ENCODE results near the gene NTRK2. TPM values are rescaled to one million over a fixed set of nuclear protein-coding genes. Genes with fewer than 3 reads are reported as not detected.

The NTRK2 gene
- total RNA-seq, 1 donor = under 0.01 TPM

DNA sequence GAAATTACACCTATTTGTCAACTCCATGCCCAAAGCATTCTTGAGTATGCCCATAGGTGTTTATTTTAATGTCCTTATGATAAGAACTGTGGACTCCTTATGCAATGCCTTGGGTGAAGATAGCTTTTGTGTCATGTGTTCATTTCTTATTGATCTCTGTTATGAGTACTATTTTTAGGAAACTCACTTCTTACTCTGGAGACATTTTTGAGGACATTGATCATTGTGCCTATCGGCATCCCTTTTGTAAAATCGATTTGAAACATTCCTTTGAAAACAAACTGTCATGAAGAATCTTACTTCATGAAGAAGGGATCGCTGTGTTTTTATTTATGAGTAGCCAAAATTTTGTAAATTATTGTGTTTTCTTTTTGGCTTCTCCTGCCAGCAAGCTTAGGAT lies 257.3 kb downstream of the NTRK2 start:
- DNase-seq (ENCODE audit: low read depth in 2 of 3, low spot score in 2 of 3) = no peak

DNA sequence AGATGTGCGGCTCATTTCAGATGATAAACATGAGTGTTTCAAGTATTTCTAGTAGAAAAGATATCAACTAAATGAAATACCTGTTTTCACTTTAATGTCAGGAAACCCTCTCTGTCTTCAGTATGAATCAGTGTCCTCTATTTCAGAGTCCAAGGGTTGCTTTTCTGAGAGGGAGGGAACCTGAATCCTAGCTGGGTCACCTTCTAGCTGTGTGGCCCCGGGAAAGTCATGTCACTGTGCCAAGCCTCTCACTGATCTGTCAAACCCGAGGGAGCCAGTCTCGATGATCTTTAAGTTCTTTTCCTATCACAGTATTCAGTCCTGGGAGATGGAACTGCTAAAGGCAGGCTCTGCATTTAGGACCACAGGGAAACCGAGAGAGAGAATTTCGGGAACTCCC lies 258.9 kb downstream of the NTRK2 start:
- no peak for DNase-seq (ENCODE audit: low read depth in 2 of 3, low spot score in 2 of 3)

DNA sequence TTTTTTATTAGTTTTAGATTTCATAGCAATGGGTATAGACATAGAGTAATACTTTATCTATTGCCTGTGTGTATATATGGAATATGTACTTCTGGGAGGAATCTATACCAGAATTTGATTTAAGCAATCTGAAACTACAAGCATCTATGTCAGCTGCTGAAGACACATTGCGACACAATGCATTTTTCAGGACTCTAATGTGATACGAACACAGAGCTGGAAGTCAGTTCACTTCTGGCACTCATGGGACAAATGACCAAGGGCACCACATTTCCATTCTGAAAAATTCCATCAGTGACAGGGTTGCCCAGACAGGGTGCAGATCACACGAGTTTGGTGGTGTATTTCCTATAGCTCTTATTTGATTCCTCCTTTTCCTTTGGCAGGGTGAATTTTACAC lies 259.5 kb downstream of the NTRK2 start:
- DNase-seq (ENCODE audit: low read depth in 2 of 3, low spot score in 2 of 3) = no peak

DNA sequence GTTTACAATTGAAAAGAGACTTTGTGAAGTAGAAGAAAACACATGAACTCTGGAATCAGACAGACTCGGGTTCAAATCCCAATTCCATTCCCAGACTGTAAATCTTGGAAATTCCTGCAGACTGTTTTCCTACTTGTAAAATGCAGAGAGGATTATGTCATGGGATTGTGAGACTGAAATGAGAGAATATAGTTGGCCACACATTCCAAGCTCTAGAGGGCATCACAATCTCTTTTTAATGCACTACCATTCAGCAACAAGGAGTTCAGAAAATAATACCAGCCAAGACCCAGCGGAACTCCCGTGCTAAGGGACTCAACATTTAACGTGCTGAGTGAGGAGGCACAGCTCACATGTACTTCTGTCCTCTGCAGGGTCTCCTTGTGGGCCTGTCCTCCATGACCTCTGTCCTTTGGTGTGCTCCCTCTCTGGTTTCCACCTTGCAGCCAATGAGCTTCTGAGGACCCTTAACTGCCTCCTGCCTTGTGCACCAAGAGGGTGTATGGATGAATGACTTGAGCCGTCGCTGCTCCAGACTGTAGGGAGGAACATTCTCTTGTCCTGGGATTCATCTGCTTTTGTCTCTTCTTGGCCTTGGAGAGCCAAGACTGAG lies 263.5 kb downstream of the NTRK2 start:
- no peak for DNase-seq (ENCODE audit: low read depth in 2 of 3, low spot score in 2 of 3)

DNA sequence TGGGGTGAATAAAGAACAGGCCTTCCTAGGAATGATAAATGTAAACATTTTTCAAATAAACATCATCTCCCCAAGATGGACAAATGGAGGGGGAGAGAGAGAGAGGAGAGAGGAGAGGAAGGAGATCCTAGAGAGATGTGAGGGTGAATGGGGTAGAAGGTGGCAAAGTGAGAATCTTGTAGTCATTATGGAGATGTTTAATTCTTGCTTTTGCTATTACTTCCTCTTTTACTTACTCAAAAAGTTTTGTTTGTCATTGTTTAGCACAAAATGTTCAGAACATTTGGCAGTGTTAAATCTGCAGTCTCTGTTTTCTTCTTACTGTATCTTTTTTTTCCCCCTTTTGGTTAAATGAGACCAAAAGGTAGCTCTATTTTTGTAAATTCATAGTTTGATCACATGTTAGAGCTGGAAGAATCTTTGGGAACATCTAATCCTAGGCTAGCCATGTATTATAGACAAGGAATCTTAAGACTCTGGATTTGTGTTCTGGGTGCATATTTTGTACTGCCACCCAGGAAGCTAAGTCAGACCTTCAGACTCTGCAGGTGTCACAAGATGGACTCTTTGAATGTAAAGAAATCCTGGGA lies 266.1 kb downstream of the NTRK2 start:
- no peak for DNase-seq (ENCODE audit: low read depth in 2 of 3, low spot score in 2 of 3)

DNA sequence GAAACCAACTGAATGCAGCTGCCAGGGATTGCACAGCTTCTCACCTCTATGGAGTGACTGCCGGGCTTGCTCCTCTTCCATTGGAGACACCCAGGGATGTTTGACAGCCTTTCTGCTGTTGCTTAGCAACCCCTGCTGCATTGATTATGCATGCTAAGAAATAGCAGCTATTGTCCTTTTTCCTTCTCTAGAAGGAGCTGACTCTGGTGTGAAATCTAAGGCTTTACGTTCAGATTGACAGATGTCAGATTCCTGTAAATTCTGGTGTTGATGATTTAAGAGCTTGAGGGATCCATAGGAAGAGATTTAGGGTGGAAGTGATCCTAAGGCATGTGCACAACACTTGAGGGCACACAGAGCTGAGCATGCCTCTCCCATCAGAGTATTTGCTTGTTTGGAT lies 267.7 kb downstream of the NTRK2 start:
- DNase-seq (ENCODE audit: low read depth in 2 of 3, low spot score in 2 of 3) = no peak

DNA sequence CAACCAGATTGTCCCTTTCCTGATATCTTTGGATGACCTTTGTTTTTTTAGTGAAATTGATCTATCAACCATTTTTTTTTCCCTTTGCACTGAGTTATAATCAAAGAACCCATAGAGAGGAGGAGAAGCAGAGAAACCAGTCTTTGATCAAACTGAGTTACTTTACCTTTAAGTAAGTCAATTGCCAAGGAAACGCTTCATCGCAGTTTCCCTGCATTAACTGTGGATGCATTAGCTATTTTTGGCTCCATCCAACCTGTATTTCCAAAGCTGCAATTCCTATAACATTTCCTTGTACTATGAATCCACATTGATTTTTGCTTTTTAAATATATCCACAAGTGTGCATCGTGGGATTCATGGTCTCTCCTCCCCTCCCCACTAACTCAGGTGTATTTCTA lies 268.1 kb downstream of the NTRK2 start:
- no peak for DNase-seq (ENCODE audit: low read depth in 2 of 3, low spot score in 2 of 3)

DNA sequence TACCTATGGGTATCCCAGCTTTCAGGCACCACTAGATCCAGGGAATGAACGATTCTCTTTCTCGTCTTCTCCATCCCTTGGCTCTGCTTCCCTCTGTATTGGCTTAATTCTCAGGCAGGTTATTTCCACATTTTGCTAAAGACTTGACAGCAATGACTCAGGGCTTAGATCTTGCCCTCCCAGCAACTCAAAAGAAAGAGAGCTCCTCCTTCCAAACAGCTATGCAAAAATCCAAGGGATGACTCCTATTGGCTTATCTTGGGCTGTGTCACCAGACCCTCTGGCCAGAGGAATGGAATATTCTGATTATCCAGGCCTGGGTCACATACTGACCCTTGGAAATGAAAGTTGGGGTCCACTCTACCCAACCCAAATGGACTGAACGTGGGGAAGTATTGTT lies 270.2 kb downstream of the NTRK2 start:
- no peak for DNase-seq (ENCODE audit: low read depth in 2 of 3, low spot score in 2 of 3)

DNA sequence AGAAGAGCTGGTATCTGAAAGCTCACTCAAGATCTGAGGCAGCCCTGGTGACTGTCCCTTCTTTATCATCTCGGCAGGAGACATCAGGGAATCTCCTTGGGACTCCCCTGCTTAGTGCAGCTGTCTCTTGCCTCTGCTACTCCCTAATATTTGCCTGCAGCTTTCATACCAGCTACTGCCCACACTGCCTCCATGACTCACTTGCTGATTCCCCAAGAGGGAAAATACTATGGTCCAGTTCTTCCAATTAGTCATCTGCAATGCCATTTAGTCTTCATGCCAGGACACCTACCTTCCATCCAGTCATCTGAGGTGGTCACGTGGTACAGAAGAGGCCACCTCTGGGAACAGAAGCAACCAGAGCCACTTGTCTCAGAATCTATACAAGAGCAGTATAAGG lies 270.8 kb downstream of the NTRK2 start:
- no peak for DNase-seq (ENCODE audit: low read depth in 2 of 3, low spot score in 2 of 3)

DNA sequence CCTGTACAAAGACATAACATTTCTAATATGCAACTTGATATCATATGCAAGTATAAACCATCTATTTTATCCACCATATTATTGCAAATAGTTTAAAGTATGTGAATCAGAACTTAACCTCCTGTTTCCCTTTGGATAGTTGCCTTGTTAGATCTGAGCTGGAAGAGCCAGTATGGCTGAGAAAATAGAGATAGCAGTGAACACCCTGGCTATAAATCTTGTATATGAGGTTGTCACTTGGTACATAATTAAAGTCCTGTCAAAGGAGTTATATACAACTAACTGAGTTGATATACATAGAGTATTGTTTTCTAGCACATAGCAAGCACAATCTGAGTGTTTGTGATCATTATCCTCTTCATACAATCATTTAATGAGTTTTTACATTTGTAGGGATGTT lies 272.3 kb downstream of the NTRK2 start:
- DNase-seq (ENCODE audit: low read depth in 2 of 3, low spot score in 2 of 3) = no peak

DNA sequence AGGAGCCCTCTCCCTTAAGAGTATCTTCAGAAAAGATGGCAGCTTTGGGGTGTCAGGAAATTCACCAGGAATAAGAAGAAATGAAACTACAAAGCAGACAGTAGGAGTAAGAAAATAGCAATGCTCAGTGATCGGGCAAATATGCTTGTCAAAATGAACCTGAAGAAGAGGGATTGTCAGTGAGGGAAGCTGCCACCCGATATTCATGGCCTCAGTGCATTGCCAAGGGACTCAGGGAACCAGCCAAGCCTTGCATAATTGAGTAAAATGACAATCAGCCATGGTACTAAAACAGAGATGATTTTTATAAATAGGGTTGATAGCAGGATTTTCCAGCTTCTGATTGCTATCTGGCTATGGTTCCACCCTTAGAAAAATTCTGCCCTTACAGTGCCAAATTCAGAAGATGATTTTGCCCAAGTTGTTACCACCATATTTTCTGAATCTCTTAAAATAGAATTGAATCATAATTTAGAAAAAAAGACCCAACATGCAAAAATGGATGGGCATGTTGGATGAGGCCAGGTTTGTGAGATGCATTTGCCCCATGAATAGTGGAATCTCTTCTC lies 274.0 kb downstream of the NTRK2 start:
- no peak for DNase-seq (ENCODE audit: low read depth in 2 of 3, low spot score in 2 of 3)

DNA sequence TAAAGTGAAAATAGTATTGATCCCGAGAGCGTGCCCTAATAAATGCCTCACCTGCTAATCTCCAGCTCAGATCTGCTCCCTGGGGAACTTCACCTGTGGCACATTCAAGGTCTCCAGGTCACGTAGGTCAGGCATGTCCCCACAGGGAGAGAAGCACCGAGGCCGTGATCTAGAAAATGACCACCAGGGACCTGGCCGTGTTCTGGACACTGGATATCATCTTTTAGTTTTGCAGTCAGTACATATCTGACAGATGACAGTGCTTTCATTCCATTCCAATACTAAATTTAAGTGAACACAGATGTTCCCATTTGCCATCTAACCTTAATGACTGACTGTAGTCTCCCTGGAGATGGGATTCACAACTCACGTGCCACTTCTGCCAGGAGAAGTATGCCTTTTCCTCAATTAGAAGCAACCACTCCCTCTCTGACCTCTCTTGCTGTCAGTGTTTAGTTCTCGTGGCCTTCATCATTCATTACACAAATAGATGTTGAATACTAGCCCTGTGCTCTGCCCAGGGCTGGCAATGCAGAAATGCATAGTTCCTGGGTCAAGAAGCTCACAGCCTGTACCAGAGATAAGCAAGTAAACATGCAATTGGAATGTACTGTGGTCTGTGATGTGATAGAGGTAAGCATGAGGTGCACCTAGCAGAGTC lies 276.5 kb downstream of the NTRK2 start:
- no peak for DNase-seq (ENCODE audit: low read depth in 2 of 3, low spot score in 2 of 3)

DNA sequence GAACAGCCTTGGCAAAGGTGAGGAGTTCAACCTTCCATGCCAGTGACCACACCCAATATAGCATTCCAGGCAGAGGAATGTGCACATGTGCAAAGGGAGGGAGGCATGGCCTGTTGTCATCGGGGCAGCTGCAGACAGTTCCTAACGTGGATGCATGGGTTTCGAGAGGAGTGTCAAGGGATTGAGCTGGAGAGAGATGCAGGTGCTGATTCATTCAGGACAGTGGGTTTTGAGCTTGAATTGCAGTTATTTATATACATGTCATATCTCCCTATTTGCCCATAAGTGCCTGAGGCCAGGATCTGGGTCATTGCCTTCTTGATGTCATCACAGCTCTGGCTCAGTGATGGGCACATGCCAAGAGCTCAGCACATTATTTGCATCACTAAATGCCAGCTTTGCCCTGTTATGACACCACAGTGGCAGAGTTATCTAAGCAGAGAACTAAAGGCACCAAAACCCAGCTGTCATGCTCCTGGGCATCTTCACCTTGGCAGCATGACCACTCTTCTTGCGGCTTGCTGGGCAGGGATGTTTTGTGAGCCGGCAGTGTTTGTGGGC lies 278.0 kb downstream of the NTRK2 start:
- no peak for DNase-seq (ENCODE audit: low read depth in 2 of 3, low spot score in 2 of 3)

DNA sequence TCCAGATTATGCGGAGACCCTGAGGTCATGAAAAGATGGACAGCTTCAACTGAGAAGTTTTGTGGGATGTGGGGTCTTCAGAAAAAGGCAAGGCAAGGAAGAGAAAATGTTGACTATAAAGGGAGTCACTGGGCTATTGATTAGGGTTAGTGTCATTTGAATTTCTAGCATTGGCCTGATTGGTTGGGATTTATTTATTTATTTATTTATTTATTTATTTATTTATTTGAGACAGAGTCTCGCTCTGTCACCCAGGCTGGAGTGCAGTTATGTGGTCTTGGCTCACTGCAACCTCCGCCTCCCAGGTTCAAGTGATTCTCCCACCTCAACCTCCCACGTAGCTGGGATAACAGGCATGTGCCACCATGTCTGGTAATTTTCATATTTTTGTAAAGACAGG lies 279.7 kb downstream of the NTRK2 start:
- no peak for DNase-seq (ENCODE audit: low read depth in 2 of 3, low spot score in 2 of 3)

DNA sequence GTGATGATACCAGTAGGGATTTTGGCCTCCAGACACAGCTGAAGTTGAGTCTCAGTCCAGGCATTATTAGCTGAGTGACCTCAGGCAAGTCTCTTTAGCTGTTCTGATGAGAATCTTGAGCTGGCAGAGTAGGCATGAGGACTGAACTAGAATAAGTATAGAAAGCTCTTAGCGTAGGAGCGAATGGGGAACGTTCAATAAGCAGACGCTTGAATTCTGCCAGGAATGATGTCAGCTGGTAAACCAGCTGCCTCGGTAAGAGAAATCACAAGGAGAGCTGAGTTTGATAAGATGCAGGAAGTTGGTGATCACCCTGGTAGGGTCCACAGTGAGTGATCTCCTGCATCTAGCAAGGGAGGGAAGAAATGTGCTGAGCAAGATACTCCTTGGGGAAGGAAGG lies 280.4 kb downstream of the NTRK2 start:
- DNase-seq (ENCODE audit: low read depth in 2 of 3, low spot score in 2 of 3) = no peak

DNA sequence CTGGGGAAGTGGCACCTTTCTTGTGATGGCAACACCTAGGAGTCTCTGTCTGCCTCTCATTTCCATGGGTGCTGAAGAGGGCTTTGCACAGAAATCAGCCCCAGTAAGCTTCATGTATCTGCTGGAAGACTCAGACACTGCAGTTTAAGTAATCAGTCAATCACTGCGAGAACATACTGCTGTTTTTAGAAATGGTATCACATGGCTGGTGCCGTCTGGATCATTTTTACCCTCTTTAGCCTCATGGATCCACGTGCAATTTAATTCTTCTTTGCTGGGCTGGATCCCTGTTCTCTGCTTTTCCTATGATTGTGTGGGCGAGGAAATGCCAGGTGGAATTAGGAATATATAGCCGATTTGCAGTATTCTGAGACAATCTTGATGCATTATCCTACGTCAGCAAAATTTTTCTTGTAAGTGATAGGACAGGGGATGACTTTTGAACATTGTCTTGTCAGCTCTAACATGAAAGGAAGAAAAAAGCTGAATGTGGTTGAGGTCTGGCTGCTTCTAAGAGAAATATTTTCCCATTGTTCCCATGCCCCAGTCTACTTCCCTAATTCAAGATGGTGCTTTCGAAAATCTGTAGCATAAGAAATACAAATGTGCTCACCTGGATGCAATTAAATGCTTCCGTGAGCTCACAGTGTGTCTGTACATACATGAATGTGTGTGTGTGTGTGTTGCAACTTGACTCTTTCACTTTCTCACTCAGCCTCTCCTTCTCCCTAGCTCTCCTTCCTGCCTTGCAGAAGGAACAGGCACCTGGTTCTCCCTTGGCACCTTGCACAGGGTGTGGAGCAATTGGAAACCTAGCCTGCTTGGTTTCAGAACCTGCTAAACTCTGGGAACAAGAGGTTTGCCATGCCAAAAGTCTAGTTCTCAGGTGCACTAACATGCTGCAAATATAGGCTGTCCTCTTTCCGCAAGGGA lies 281.6 kb downstream of the NTRK2 start:
- no peak for DNase-seq (ENCODE audit: low read depth in 2 of 3, low spot score in 2 of 3)

DNA sequence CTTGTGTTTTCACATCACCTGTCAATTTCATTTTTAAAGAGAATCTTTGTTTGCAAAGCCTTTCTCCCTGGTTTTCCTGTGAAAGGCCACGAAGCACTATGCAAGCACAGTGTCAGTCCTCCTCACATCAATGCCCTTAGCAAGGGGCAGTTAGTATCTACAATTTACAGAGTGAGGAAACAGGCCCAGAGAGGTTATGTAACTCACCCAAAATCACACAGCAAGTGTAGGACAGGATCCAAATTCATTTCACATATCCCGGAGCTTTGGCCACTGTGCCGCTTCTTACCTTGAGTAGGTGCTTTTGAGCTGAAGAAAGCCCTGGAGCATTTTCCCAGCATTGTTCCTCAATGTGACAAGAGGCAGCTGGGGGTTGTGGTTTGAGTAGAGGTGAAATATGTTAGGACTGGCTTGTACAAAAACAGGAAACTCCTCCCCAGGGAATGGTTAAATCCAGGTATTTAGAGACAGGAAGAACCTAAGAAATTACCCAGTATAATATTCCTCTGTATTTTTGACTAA lies 283.8 kb downstream of the NTRK2 start:
- no peak for DNase-seq (ENCODE audit: low read depth in 2 of 3, low spot score in 2 of 3)

DNA sequence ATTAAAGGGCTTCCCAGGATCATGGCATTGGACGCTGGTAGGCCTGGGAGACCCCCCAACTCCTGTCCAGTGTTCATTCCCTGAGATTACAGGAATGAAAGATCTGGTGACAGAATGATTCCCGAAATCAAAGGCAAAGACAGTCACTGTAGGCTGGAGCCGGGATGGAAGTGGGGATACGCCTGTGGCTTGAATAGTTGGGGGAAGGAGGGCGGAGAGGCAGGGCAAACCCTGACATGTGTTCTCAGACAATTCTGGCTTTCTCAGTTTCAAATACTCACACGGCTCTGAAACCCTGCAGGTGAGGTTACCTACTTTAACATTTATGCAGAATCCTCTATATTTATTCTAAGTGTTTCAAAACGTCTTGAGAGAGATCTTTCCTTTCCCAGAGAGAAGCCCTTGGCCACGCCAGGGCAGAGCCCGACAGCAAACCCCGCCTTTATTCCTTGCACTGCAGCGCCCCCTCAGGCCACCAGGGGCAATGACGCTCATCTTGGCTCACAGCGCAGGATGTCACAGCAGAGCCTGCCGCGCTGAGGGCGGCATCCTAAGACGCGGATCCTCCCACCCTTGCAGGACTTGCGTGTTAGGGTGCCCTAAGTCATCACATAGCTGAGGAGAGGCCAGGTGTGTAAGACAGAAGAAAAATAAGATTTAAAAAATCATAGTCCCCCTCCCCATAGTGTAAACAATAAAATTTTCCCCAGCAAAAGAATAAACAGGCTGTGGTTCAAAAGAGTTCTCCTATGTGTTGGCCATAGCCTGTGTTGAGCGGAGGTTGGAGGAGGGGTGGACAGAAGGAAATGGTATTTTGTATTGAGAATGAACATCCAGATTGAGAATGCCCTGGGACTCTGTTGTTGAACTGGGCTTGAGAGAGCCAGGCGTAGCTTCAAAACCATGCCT lies 284.5 kb downstream of the NTRK2 start:
- DNase-seq (ENCODE audit: low read depth in 2 of 3, low spot score in 2 of 3) = peak in 2 of 3 donors; percentile 63 to 73

DNA sequence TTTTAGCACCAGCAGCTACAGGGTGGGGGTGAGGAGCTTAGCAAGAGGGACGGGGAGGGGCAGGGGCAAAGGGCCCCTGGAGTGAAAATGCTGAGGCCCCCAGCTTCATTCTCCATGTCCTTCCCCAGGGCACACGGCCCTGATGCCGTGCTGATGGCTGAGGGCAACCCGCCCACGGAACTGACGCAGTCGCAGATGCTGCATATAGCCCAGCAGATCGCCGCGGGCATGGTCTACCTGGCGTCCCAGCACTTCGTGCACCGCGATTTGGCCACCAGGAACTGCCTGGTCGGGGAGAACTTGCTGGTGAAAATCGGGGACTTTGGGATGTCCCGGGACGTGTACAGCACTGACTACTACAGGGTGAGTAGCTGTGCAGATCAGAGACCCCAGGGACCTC lies 285.6 kb downstream of the NTRK2 start:
- DNase-seq (ENCODE audit: low read depth in 2 of 3, low spot score in 2 of 3) = no peak

Data from hematopoietic multipotent progenitor cell (in vitro differentiated cells).